HFFc6 (cell line): ENCODE data around the gene PLCL1. TPM values are rescaled to one million over a fixed set of nuclear protein-coding genes. Genes with fewer than 3 reads are reported as not detected.
"Not testable (repeated sequence)": the region's sequence is repeated elsewhere in the genome, so short reads cannot be mapped to it uniquely, and the experiment has no call there.

Source experiments
- DNase-seq: peaks from one replicate; pipeline ENCODE4 v3.0.0-alpha.2; 2018
- H3K27ac Mint-ChIP-seq: 2 replicates; pipeline ENCODE4 v1.8.0; 2020; ENCODE audit warnings: mild to moderate bottlenecking, mixed read lengths
- H3K27me3 Mint-ChIP-seq: 2 replicates; pipeline ENCODE4 v1.8.0; 2021; ENCODE audit warnings: mild to moderate bottlenecking, moderate library complexity, mixed read lengths; ENCODE audit not compliant: insufficient read depth
- H3K36me3 Mint-ChIP-seq: 2 replicates; pipeline ENCODE4 v1.8.0; 2021; ENCODE audit warnings: low read depth, mixed read lengths
- H3K4me1 Mint-ChIP-seq: 2 replicates; pipeline ENCODE4 v1.8.0; 2020; ENCODE audit warnings: low read depth, mixed read lengths
- H3K4me3 Mint-ChIP-seq: 2 replicates; pipeline ENCODE4 v1.8.0; 2020; ENCODE audit warnings: mild to moderate bottlenecking, moderate library complexity, mixed read lengths
- H3K9me3 Mint-ChIP-seq: 2 replicates; pipeline ENCODE4 v1.8.0; 2020; ENCODE audit warnings: mild to moderate bottlenecking, mixed read lengths
- total RNA-seq, 6 experiments: library from RNA; stranded (reverse); fragmentation: NEBNext Ultra II Directional; extraction: Animal tissue kit (Norgen Biotek cat#: 25700); gene quantifications; 2 replicates in 1 of 6; 3 replicates in 5 of 6; pipeline ENCODE4 v1.2.3, GENCODE V29; 2021
- TF ChIP-seq, protein P1 (sequence below): fragments of 200-600 bp; sonication (generic); IDR thresholded peaks from 2 replicates; pipeline ENCODE4 v1.5.0; 2021; ENCODE audit warnings: antibody characterized with exemption, mild to moderate bottlenecking

Gene PLCL1
- total RNA-seq, 6 experiments from 2014 or later: 0.03 to 0.14 (median 0.12) TPM; not detected in 2

GRCh38 chr2:198008230-198008629 lies 203.8 kb downstream of the PLCL1 start:
- H3K36me3 Mint-ChIP-seq: no peaks in the 10 kb centered on the region
- H3K4me3 Mint-ChIP-seq: no peak overlapping the region
- TF ChIP-seq, protein P1, sequence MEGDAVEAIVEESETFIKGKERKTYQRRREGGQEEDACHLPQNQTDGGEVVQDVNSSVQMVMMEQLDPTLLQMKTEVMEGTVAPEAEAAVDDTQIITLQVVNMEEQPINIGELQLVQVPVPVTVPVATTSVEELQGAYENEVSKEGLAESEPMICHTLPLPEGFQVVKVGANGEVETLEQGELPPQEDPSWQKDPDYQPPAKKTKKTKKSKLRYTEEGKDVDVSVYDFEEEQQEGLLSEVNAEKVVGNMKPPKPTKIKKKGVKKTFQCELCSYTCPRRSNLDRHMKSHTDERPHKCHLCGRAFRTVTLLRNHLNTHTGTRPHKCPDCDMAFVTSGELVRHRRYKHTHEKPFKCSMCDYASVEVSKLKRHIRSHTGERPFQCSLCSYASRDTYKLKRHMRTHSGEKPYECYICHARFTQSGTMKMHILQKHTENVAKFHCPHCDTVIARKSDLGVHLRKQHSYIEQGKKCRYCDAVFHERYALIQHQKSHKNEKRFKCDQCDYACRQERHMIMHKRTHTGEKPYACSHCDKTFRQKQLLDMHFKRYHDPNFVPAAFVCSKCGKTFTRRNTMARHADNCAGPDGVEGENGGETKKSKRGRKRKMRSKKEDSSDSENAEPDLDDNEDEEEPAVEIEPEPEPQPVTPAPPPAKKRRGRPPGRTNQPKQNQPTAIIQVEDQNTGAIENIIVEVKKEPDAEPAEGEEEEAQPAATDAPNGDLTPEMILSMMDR: no peak
- H3K9me3 Mint-ChIP-seq: peaks cover 8% of the 10 kb centered on the region; the same call in 1 of the 2 replicates
- DNase-seq: no peak
- H3K27me3 Mint-ChIP-seq: no peaks in the 10 kb centered on the region; the same call in 1 of the 2 replicates
- no peak overlapping the region for H3K27ac Mint-ChIP-seq
- no peaks in the 10 kb centered on the region for H3K4me1 Mint-ChIP-seq

GRCh38 chr2:198012025-198012424 lies 207.6 kb downstream of the PLCL1 start:
- no peak for DNase-seq
- Mint-ChIP-seq H3K36me3 (no peaks in the 10 kb centered on the region), H3K27ac (no peak overlapping the region), H3K4me3 (no peak overlapping the region), H3K27me3 (no peaks in the 10 kb centered on the region), H3K9me3 (peaks cover 4% of the 10 kb centered on the region; the same call in 1 of the 2 replicates), H3K4me1 (no peaks in the 10 kb centered on the region)
- TF ChIP-seq, protein P1: no peak

DNA sequence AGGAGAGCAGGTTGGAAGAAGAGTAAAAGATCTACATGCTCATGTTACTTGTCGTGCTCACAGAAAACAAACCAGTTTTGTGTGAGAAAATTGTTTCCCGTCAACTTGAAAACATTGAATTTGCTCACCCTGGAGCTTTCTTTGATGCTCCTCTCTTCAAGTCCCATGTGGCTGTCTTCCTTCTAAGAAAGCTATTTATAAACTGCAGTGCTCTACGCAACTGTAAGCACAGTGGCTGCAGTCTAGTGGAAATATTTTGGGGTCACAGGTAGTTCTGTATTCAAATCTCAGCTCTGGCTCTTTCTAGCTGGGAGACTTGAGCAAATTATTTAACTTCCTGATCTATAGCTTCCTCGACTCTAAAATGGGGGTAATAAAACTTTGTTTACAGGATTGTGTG lies 211.8 kb downstream of the PLCL1 start:
- Mint-ChIP-seq H3K27me3 (no peaks in the 10 kb centered on the region), H3K27ac (no peak overlapping the region), H3K4me1 (no peaks in the 10 kb centered on the region), H3K4me3 (no peak overlapping the region), H3K9me3 (peaks cover 5% of the 10 kb centered on the region), H3K36me3 (no peaks in the 10 kb centered on the region)
- DNase-seq: no peak
- TF ChIP-seq, protein P1: no peak

- no peak for DNase-seq
- H3K4me3 Mint-ChIP-seq: no peak overlapping the region
- H3K27me3 Mint-ChIP-seq: no peaks in the 10 kb centered on the region
- H3K4me1 Mint-ChIP-seq: no peaks in the 10 kb centered on the region
- H3K9me3 Mint-ChIP-seq: peaks cover 5% of the 10 kb centered on the region
- H3K36me3 Mint-ChIP-seq: no peaks in the 10 kb centered on the region
- H3K27ac Mint-ChIP-seq: no peak overlapping the region
- TF ChIP-seq, protein P1: no peak
These were observed 212.7 kb downstream of the PLCL1 start for GRCh38 chr2:198017068-198017467.

- Mint-ChIP-seq H3K27ac (no peak overlapping the region), H3K36me3 (no peaks in the 10 kb centered on the region), H3K4me1 (no peaks in the 10 kb centered on the region), H3K9me3 (peaks cover 5% of the 10 kb centered on the region), H3K4me3 (no peak overlapping the region), H3K27me3 (no peaks in the 10 kb centered on the region; the same call in 1 of the 2 replicates)
- TF ChIP-seq, protein P1: no peak
- DNase-seq: no peak
These were observed 224.6 kb downstream of the PLCL1 start for GRCh38 chr2:198028955-198029354.

GRCh38 chr2:198029576-198029975 lies 225.2 kb downstream of the PLCL1 start:
- H3K4me1 Mint-ChIP-seq, H3K36me3 Mint-ChIP-seq, H3K27ac Mint-ChIP-seq, DNase-seq, H3K4me3 Mint-ChIP-seq, H3K9me3 Mint-ChIP-seq, H3K27me3 Mint-ChIP-seq: not testable (repeated sequence)
